ENCODE measurements around the gene UBE2M. TPM values are rescaled to one million over a fixed set of nuclear protein-coding genes. Genes with fewer than 3 reads are reported as not detected.
"Not testable (repeated sequence)": the region's sequence is repeated elsewhere in the genome, so short reads cannot be mapped to it uniquely, and the experiment has no call there.

Gene UBE2M
- total RNA-seq, 1 experiment from 2014 or later: 84.1 TPM

DNA sequence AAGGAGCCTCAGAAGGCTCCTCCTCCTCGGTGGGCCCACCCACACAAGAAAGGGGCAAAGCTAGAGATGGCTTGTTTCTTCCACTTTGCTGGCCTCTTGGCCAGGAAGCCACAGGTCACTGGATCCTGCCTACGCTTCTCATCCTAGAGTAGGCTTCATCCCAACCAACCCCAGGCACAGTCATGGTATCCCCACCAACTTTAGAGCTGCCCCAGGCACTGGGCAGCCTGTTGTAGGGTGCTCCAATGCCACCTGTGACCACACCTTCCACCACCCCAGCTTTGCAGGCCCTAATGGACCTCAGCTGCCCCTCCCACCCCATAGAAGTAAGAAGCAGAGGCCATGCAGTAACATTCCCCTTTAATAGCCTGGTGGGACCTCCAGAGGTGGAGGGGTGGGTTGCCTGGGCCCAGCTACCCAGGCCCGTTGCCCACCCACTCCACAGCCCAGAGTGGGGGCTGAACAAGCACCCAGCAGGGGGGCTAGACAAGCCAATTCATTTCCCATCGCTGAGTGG, 3.0 kb downstream of the UBE2M start:
- DNase-seq (ENCODE audit: low read depth): no peak

GRCh38 chr19:58554494-58555368, 3.7 kb downstream of the UBE2M start, which contains the start of gene CHMP2A:
Gene CHMP2A (minus strand): TSS chr19:58555105. CDS start chr19:58554212, 893 bp downstream.
- peak; percentile 96 for DNase-seq (ENCODE audit: low read depth)

DNA sequence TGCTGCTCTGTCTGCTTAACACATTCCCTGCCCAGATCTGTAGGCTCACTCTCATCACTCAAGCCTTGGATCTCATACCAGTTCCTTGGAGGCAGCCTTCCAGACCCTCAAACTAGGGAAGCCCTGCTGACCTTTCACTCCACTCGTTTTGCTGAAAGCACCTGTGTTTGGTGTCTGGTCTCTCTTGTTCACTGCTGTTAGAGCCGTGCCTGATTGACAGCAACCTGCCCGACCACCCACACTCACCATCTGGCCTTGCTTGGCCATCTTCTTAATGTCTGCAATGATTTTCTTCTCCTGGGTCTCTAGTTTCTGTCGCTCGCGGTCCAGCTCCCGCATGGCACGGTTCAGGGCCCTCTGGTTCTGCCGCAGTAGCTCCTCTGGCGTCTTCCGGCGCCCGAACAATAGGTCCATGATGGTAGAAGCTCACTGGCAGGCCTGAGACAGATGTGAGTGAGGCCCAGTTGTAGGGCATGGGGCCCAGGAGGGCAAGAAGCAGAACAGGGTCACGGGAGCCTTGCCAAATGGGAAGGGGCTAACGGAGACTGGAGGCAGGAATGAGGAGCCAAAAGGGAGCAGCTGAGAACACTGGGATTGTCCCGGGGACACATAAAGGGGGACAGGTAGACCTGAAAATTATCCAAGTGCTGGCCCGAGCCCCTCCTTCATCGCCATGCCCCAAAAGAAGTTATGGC, 4.5 kb downstream of the UBE2M start:
- peak; percentile 25 for DNase-seq (ENCODE audit: low read depth)

DNA sequence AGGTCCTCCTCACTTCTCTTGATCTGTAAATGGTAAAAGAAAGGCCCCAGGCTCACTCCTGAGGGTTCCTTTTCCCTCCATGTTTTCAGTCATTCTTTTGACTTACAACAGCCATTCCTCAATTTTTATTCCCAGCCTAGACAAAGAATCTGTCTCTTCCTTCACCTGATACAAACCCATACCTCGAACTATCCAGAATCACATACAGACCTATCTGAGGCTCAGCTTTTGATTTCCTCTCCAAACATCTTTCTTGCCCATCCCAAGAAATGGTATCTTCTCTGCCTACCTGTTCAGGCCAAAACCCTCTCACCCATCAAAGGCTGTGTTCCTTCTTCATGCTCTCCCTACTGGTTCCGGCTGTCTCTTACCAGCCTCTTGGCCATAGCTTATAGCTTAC, 5.8 kb downstream of the UBE2M start:
- no peak for DNase-seq (ENCODE audit: low read depth)

- DNase-seq (ENCODE audit: low read depth): no peak
Observed at GRCh38 chr19:58551577-58552471, 6.6 kb downstream of the UBE2M start.

DNA sequence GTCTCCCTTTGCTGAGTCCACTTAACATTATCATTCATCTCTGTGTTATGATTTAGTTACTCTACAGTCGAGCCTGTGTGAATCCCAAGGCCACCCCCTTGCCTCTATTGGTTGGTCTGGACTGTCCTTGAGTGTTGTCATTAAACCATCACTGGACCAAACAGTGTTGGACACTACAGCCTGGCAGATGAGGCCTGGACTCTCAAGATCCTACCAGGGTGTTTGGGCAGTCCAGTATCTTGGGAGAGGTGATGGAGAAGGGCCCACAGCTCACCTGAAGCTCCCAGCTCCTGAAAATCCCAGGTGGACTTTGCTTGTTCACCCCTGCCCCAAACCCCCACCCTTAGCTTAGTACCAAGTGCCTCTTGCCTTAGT, 7.3 kb downstream of the UBE2M start:
- DNase-seq (ENCODE audit: low read depth): no peak

GRCh38 chr19:58550362-58551122, 7.9 kb downstream of the UBE2M start:
- DNase-seq (ENCODE audit: low read depth): no peak

GRCh38 chr19:58549664-58550361, 8.6 kb downstream of the UBE2M start:
- DNase-seq (ENCODE audit: low read depth): no peak

GRCh38 chr19:58548859-58549663, 9.3 kb downstream of the UBE2M start:
- DNase-seq (ENCODE audit: low read depth): no peak

DNA sequence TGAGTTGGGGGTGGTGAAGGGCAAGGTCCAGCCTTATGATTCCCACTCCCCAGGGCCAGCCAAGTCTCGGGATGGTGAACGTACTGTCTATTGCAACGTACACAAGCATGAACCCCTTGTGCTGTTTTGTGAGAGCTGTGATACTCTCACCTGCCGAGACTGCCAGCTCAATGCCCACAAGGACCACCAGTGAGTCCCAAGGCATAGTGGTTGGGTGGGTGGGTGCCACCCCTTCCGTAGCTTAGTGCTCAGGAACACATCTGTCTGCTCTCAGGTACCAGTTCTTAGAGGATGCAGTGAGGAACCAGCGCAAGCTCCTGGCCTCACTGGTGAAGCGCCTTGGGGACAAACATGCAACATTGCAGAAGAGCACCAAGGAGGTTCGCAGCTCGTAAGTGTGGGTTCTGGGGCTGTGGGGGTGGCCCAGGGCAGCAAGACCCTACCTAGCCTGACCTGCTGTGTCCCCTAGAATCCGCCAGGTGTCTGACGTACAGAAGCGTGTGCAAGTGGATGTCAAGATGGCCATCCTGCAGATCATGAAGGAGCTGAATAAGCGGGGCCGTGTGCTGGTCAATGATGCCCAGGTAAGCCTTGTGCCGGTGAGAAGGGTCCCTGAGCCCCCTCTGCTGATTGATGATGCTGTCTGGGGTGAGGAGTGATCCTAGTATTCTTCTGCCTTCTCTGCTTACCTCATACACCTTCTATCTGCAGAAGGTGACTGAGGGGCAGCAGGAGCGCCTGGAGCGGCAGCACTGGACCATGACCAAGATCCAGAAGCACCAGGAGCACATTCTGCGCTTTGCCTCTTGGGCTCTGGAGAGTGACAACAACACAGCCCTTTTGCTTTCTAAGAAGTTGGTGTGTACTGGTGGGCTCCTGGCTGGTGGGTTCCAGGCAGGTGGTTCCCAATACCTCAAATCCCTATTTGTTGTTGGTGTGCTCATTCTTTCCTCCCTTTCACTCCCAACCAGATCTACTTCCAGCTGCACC, 10.8 kb downstream of the UBE2M start:
- DNase-seq (ENCODE audit: low read depth): no peak

GRCh38 chr19:58546019-58546530, 12.3 kb downstream of the UBE2M start:
- no peak for DNase-seq (ENCODE audit: low read depth)

- no peak for DNase-seq (ENCODE audit: low read depth)
Observed at GRCh38 chr19:58545286-58546018, 13.0 kb downstream of the UBE2M start.

DNA sequence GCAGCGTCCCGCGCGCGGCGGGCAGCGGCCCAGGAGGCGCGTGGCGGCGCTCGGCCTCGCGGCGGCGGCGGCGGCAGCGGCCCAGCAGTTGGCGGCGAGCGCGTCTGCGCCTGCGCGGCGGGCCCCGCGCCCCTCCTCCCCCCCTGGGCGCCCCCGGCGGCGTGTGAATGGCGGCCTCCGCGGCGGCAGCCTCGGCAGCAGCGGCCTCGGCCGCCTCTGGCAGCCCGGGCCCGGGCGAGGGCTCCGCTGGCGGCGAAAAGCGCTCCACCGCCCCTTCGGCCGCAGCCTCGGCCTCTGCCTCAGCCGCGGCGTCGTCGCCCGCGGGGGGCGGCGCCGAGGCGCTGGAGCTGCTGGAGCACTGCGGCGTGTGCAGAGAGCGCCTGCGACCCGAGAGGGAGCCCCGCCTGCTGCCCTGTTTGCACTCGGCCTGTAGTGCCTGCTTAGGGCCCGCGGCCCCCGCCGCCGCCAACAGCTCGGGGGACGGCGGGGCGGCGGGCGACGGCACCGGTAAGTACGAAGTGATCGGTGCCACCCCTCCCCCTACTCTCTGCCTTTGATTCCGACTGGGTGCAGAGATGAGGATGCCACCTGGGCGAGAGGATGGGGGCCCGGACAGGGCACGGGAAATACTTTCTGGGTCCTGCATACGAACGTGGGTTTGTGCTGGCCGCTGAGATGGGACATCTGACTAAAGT, 13.7 kb downstream of the UBE2M start:
- peak; percentile 59 for DNase-seq (ENCODE audit: low read depth)

GRCh38 chr19:58543826-58544590, 14.4 kb downstream of the UBE2M start, which contains the start of gene TRIM28:
Gene TRIM28 (plus strand): TSS chr19:58544064. CDS start chr19:58544758, 694 bp downstream.
- peak; percentile 99 for DNase-seq (ENCODE audit: low read depth)

DNA sequence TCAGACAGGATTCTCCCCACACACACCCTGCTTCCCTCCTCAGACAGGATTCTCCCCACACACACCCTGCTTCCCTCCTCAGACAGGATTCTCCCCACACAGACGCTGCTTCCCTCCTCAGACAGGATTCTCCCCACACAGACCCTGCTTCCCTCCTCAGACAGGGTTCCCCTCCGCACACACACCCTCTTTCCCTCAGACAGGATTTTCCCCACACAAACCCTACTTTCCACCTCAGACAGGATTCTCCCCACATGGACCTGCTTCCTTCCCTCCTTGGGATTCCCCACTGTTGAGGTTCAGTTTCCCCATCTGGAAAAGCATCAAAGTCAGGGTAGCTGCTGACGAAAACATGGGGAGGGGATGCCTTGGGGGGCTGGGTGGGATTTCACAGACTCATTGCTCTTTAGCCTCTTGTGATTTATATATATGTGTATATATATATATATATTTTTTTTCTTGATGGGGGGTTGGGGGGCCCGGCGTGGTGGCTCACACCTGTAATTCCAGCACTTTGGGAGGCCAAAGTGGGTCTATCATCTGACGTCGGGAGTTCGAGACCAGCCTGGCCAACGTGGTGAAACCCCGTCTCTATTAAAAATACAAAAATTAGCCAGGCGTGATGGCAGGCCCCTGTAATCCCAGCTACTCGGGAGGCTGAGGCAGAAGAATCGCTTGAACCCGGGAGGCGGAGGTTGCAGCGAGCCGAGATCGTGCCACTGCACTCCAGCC, 15.6 kb downstream of the UBE2M start:
- DNase-seq (ENCODE audit: low read depth): not testable (repeated sequence)
